Astrocyte (in vitro differentiated cells and primary cell): Measurements from ENCODE around the gene ZBTB34. TPM values are rescaled to one million over a fixed set of nuclear protein-coding genes. Genes with fewer than 3 reads are reported as not detected.

Source experiments
- DNase-seq: peaks from one replicate; pipeline ENCODE4 v3.0.0-alpha.2; 2010; ENCODE audit warnings: low read depth
- FAIRE-seq: peaks from 2 replicates; lab custom pipeline; 2011; peaks lifted over from hg19 to GRCh38; lab: Jason Lieb, UNC
- H2AFZ ChIP-seq: 2 replicates; pipeline ENCODE4 v1.6.0; 2012; ENCODE audit warnings: low read depth, low read length, inconsistent platforms
- H3K27ac ChIP-seq: 2 replicates; pipeline ENCODE4 v1.5.1; 2011; ENCODE audit warnings: low read depth, low read length, inconsistent platforms
- H3K27me3 ChIP-seq: 2 replicates; pipeline ENCODE4 v1.6.0; 2011; ENCODE audit warnings: low read length, inconsistent platforms; ENCODE audit not compliant: insufficient read depth
- H3K36me3 ChIP-seq: 2 replicates; pipeline ENCODE4 v1.5.1; 2011; ENCODE audit warnings: low read length, inconsistent platforms; ENCODE audit not compliant: insufficient read depth
- H3K4me1 ChIP-seq: 2 replicates; pipeline ENCODE4 v1.5.1; 2011; ENCODE audit warnings: low read length, inconsistent platforms; ENCODE audit not compliant: insufficient read depth
- H3K4me2 ChIP-seq: 2 replicates; pipeline ENCODE4 v1.6.0; 2012; ENCODE audit warnings: low read length, inconsistent platforms
- H3K4me3 ChIP-seq: 2 replicates; pipeline ENCODE4 v1.5.1; 2011; ENCODE audit warnings: low read depth, mild to moderate bottlenecking, low read length, inconsistent platforms; ENCODE audit not compliant: insufficient read depth
- H3K79me2 ChIP-seq: 2 replicates; pipeline ENCODE4 v1.6.0; 2012; ENCODE audit warnings: mild to moderate bottlenecking, low read length, inconsistent platforms; ENCODE audit not compliant: insufficient read depth
- H3K9ac ChIP-seq: 2 replicates; pipeline ENCODE4 v1.6.0; 2012; ENCODE audit warnings: mild to moderate bottlenecking, low read length, inconsistent platforms
- H3K9me3 ChIP-seq: 2 replicates; pipeline ENCODE4 v1.5.1; 2012; ENCODE audit warnings: low read depth, mild to moderate bottlenecking, low read length, inconsistent platforms; ENCODE audit not compliant: insufficient read depth
- H4K20me1 ChIP-seq: 2 replicates; pipeline ENCODE4 v1.6.0; 2012; ENCODE audit warnings: low read length, inconsistent platforms; ENCODE audit not compliant: insufficient read depth
- H3K27ac Mint-ChIP-seq: one replicate; pipeline ENCODE4 v1.8.0; 2021; ENCODE audit warnings: mild to moderate bottlenecking, mixed read lengths; ENCODE audit not compliant: unreplicated experiment
- H3K27me3 Mint-ChIP-seq: one replicate; pipeline ENCODE4 v1.8.0; 2021; ENCODE audit warnings: low read depth, mixed read lengths; ENCODE audit not compliant: unreplicated experiment
- H3K36me3 Mint-ChIP-seq: one replicate; pipeline ENCODE4 v1.8.0; 2021; ENCODE audit warnings: low read depth, mixed read lengths; ENCODE audit not compliant: unreplicated experiment
- H3K4me1 Mint-ChIP-seq: one replicate; pipeline ENCODE4 v1.8.0; 2021; ENCODE audit warnings: low read depth, mixed read lengths; ENCODE audit not compliant: unreplicated experiment
- H3K4me3 Mint-ChIP-seq: one replicate; pipeline ENCODE4 v1.8.0; 2021; ENCODE audit warnings: mild to moderate bottlenecking, moderate library complexity, mixed read lengths; ENCODE audit not compliant: unreplicated experiment
- H3K9me3 Mint-ChIP-seq: one replicate; pipeline ENCODE4 v1.8.0; 2021; ENCODE audit warnings: mild to moderate bottlenecking, mixed read lengths; ENCODE audit not compliant: unreplicated experiment
- EZH2 ChIP-seq: IDR thresholded peaks from 2 replicates; pipeline ENCODE4 v1.6.1; 2012; ENCODE audit warnings: mild to moderate bottlenecking, low read length, inconsistent platforms; ENCODE audit not compliant: insufficient read depth
- total RNA-seq: library from RNA; stranded (reverse); gene quantifications from 2 replicates; pipeline ENCODE4 v1.2.1, GENCODE V29; 2021
- TF ChIP-seq, protein P1 (sequence below): IDR thresholded peaks from 2 replicates; pipeline ENCODE4 v1.5.1; 2011; ENCODE audit warnings: low read depth, mild to moderate bottlenecking, inconsistent platforms, low read length, moderate library complexity; ENCODE audit not compliant: insufficient read depth

Gene ZBTB34
- total RNA-seq, 1 donor from 2014 or later, result 14.7 TPM

DNA sequence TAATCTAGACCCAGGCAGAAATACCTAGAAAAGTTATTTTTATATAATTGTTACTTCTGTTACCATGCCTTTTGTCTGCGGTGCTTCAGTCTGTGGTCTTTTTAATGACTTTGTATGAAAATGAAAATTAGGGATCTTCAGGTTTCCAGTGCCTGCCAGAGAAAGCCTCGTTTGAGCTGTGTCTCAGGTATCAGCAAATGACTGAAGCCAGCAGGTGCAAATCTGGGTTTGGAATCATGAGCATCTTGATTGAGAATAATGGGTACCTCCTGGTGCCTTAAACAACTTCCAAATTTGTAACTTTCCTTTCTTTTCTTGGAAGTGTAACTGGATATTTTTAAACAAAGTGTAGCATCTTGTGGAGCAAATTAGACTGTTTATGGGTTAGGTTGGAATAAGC is 4.3 kb downstream of the ZBTB34 start:
- Histone ChIP-seq H3K4me1 (peaks cover 17% of the 10 kb centered on the region), H3K4me2 (no peak overlapping the region), H3K36me3 (peaks cover 7% of the 10 kb centered on the region), H3K27ac (no peak overlapping the region), H3K9ac (no peak overlapping the region), H3K79me2 (peaks cover 76% of the 10 kb centered on the region), H4K20me1 (peaks cover 78% of the 10 kb centered on the region), H2AFZ (no peak overlapping the region), H3K4me3 (no peak overlapping the region), H3K27me3 (no peaks in the 10 kb centered on the region), H3K9me3 (no peaks in the 10 kb centered on the region)
- peaks cover 3% of the 10 kb centered on the region for H3K9me3 Mint-ChIP-seq
- H3K36me3 Mint-ChIP-seq, result peaks cover 17% of the 10 kb centered on the region
- FAIRE-seq (no peak), DNase-seq (no peak)
- H3K4me1 Mint-ChIP-seq, result peaks cover 22% of the 10 kb centered on the region
- no peaks in the 10 kb centered on the region for H3K27me3 Mint-ChIP-seq
- TF ChIP-seq, protein P1, sequence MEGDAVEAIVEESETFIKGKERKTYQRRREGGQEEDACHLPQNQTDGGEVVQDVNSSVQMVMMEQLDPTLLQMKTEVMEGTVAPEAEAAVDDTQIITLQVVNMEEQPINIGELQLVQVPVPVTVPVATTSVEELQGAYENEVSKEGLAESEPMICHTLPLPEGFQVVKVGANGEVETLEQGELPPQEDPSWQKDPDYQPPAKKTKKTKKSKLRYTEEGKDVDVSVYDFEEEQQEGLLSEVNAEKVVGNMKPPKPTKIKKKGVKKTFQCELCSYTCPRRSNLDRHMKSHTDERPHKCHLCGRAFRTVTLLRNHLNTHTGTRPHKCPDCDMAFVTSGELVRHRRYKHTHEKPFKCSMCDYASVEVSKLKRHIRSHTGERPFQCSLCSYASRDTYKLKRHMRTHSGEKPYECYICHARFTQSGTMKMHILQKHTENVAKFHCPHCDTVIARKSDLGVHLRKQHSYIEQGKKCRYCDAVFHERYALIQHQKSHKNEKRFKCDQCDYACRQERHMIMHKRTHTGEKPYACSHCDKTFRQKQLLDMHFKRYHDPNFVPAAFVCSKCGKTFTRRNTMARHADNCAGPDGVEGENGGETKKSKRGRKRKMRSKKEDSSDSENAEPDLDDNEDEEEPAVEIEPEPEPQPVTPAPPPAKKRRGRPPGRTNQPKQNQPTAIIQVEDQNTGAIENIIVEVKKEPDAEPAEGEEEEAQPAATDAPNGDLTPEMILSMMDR, result no peak
- TF ChIP-seq EZH2, result no peak
- no peak overlapping the region for H3K4me3 Mint-ChIP-seq
- H3K27ac Mint-ChIP-seq, result no peak overlapping the region

GRCh38 chr9:126869368-126869767 is 8.9 kb downstream of the ZBTB34 start:
- peak; percentile 36 for DNase-seq
- no peak overlapping the region for H3K4me3 Mint-ChIP-seq
- H3K79me2 ChIP-seq, result peaks cover 66% of the 10 kb centered on the region

GRCh38 chr9:126872516-126872915 is 12.1 kb downstream of the ZBTB34 start:
- Mint-ChIP-seq H3K4me1 (peaks cover 24% of the 10 kb centered on the region), H3K27me3 (no peaks in the 10 kb centered on the region), H3K27ac (no peak overlapping the region), H3K36me3 (peaks cover 9% of the 10 kb centered on the region), H3K4me3 (no peak overlapping the region), H3K9me3 (no peaks in the 10 kb centered on the region)
- Histone ChIP-seq H3K4me2 (no peak overlapping the region), H3K9ac (no peak overlapping the region), H3K79me2 (peaks cover 68% of the 10 kb centered on the region), H3K27ac (no peak overlapping the region), H3K4me3 (no peak overlapping the region), H3K27me3 (no peaks in the 10 kb centered on the region), H3K4me1 (no peaks in the 10 kb centered on the region), H4K20me1 (peaks cover 67% of the 10 kb centered on the region), H3K36me3 (no peaks in the 10 kb centered on the region), H3K9me3 (no peaks in the 10 kb centered on the region), H2AFZ (no peak overlapping the region)
- DNase-seq, result no peak
- no peak for FAIRE-seq
- TF ChIP-seq, protein P1, result no peak
- TF ChIP-seq EZH2, result no peak

More at GRCh38 chr9:126869368-126869767, 8.9 kb downstream of the ZBTB34 start:
- no peaks in the 10 kb centered on the region for H3K4me1 ChIP-seq
- no peaks in the 10 kb centered on the region for H3K9me3 ChIP-seq
- H3K4me3 ChIP-seq, result no peak overlapping the region
- H3K36me3 Mint-ChIP-seq, result peaks cover 17% of the 10 kb centered on the region
- H3K27me3 ChIP-seq, result no peaks in the 10 kb centered on the region
- no peak overlapping the region for H3K4me2 ChIP-seq
- peaks cover 69% of the 10 kb centered on the region for H4K20me1 ChIP-seq
- no peak overlapping the region for H3K9ac ChIP-seq
- no peaks in the 10 kb centered on the region for H3K27me3 Mint-ChIP-seq
- peaks cover 1% of the 10 kb centered on the region for H3K36me3 ChIP-seq
- H3K27ac Mint-ChIP-seq, result no peak overlapping the region
- no peaks in the 10 kb centered on the region for H3K9me3 Mint-ChIP-seq
- H3K27ac ChIP-seq, result no peak overlapping the region
- H3K4me1 Mint-ChIP-seq, result peaks cover 12% of the 10 kb centered on the region
- FAIRE-seq, result no peak
- TF ChIP-seq EZH2, result no peak
- TF ChIP-seq, protein P1, result no peak
- H2AFZ ChIP-seq, result no peak overlapping the region
